Ascending aorta (tissue), 2 donors: Measurements from ENCODE around the gene NDFIP1. TPM values are rescaled to one million over a fixed set of nuclear protein-coding genes. Genes with fewer than 3 reads are reported as not detected.

Experiments
- DNase-seq, 2 donors: peaks; one replicate each; pipeline ENCODE4 v3.0.0-alpha.2; 2019; ENCODE audit warnings: low spot score in 2 of 2
- H3K27ac ChIP-seq, 2 donors: fragments of 200-600 bp; sonication (generic); one replicate each; pipeline ENCODE4 v1.5.1; 2016 to 2017; ENCODE audit warnings: mild to moderate bottlenecking in 1 of 2
- H3K27me3 ChIP-seq: fragments of 200-600 bp; sonication (generic); one replicate; pipeline ENCODE4 v1.5.1; 2017
- H3K36me3 ChIP-seq, 2 donors: fragments of 200-600 bp; sonication (generic); one replicate each; pipeline ENCODE4 v1.5.1; 2016
- H3K4me1 ChIP-seq, 2 donors: fragments of 200-600 bp; sonication (generic); one replicate each; pipeline ENCODE4 v1.5.1; 2016 to 2017; ENCODE audit warnings: mild to moderate bottlenecking in 1 of 2
- H3K4me3 ChIP-seq, 2 donors: fragments of 200-600 bp; sonication (generic); one replicate each; pipeline ENCODE4 v1.5.1; 2016 to 2017; ENCODE audit warnings: mild to moderate bottlenecking in 1 of 2
- H3K9me3 ChIP-seq, 2 donors: fragments of 200-600 bp; sonication (generic); one replicate each; pipeline ENCODE4 v1.5.1; 2016
- CTCF ChIP-seq, 3 experiments: fragments of 200-600 bp in 2 of 3; fragments of 450-650 bp in 1 of 3; sonication (generic) in 2 of 3; IDR thresholded peaks; one replicate each; pipeline ENCODE4 v1.5.1; 2016 to 2019; ENCODE audit warnings: antibody characterized with exemption in 3 of 3, mild to moderate bottlenecking in 1 of 3, moderate library complexity in 1 of 3
- intact Hi-C: fragments of 100-400 bp; cut with DNase I; formaldehyde crosslinking; loops from one replicate; pipeline ENCODE4 v1.15.1; 2023
- total RNA-seq: library from RNA; depleted of rRNA; stranded (reverse); fragments of >200 nt; gene quantifications from one replicate; pipeline ENCODE4 v1.1.0, GENCODE V29; 2016

Gene NDFIP1
- total RNA-seq, 1 donor from 2014 or later: 310 TPM

- H3K4me3 ChIP-seq: no peak overlapping the region
- peaks cover 0 to 4% of the 10 kb centered on the region in 2 donors for H3K4me1 ChIP-seq
- no peak overlapping the region for H3K27ac ChIP-seq
- TF ChIP-seq CTCF (IDR thresholded peaks at IDR 0.05): no peak
- no peaks in the 10 kb centered on the region for H3K36me3 ChIP-seq
- H3K27me3 ChIP-seq: no peaks in the 10 kb centered on the region
- intact Hi-C loops: no loop called here
- no peak for DNase-seq
- no peaks in the 10 kb centered on the region for H3K9me3 ChIP-seq
Observed at GRCh38 chr5:142069606-142070399, 38.8 kb upstream of the NDFIP1 start.

GRCh38 chr5:142070734-142071133 lies 37.8 kb upstream of the NDFIP1 start:
- H3K4me3 ChIP-seq: no peak overlapping the region
- no peak for DNase-seq
- TF ChIP-seq CTCF (IDR thresholded peaks at IDR 0.05): no peak
- no peaks in the 10 kb centered on the region for H3K36me3 ChIP-seq
- no peaks in the 10 kb centered on the region for H3K9me3 ChIP-seq
- no peak overlapping the region for H3K27ac ChIP-seq
- H3K27me3 ChIP-seq: no peaks in the 10 kb centered on the region
- no peaks in the 10 kb centered on the region for H3K4me1 ChIP-seq
- intact Hi-C loops: no loop called here

GRCh38 chr5:142072488-142072887 lies 36.1 kb upstream of the NDFIP1 start:
- Histone ChIP-seq H3K9me3 (no peaks in the 10 kb centered on the region), H3K27ac (no peak overlapping the region), H3K4me1 (no peaks in the 10 kb centered on the region), H3K36me3 (no peaks in the 10 kb centered on the region), H3K27me3 (no peaks in the 10 kb centered on the region), H3K4me3 (no peak overlapping the region)
- TF ChIP-seq CTCF (IDR thresholded peaks at IDR 0.05): no peak
- intact Hi-C loops: no loop called here
- no peak for DNase-seq

GRCh38 chr5:142073362-142073988 lies 35.1 kb upstream of the NDFIP1 start:
- no peak overlapping the region for H3K4me3 ChIP-seq
- H3K27ac ChIP-seq: no peak overlapping the region
- no peak for DNase-seq
- no peak for TF ChIP-seq CTCF (IDR thresholded peaks at IDR 0.05)
- intact Hi-C loops: no loop called here
- H3K36me3 ChIP-seq: no peaks in the 10 kb centered on the region
- H3K4me1 ChIP-seq: no peaks in the 10 kb centered on the region
- no peaks in the 10 kb centered on the region for H3K27me3 ChIP-seq
- no peaks in the 10 kb centered on the region for H3K9me3 ChIP-seq

- H3K36me3 ChIP-seq: no peaks in the 10 kb centered on the region
- TF ChIP-seq CTCF (IDR thresholded peaks at IDR 0.05): no peak
- H3K9me3 ChIP-seq: no peaks in the 10 kb centered on the region
- no peaks in the 10 kb centered on the region for H3K4me1 ChIP-seq
- DNase-seq: no peak
- intact Hi-C loops: no loop called here
- H3K4me3 ChIP-seq: no peak overlapping the region
- H3K27me3 ChIP-seq: no peaks in the 10 kb centered on the region
- H3K27ac ChIP-seq: no peak overlapping the region
Observed at GRCh38 chr5:142074006-142074405, 34.6 kb upstream of the NDFIP1 start.
